Activated naive CD4-positive, alpha-beta T cell treated with anti-CD3 and anti-CD28 coated beads, Interleukin-2, amount 50 U/mL, for 72 hours (primary cell): Measurements from ENCODE around the gene ZNF358. TPM values are rescaled to one million over a fixed set of nuclear protein-coding genes. Genes with fewer than 3 reads are reported as not detected.
"Not testable (repeated sequence)": the region's sequence is repeated elsewhere in the genome, so short reads cannot be mapped to it uniquely, and the experiment has no call there.

Source experiments
- ATAC-seq, 2 donors: fragments of 150-1000 bp; cut with Tn5 transposase; 2 replicates each; pipeline ENCODE4 v1.10.0; 2021; ENCODE audit warnings: mild to moderate bottlenecking in 2 of 2, moderate library complexity in 2 of 2
- DNase-seq, 2 donors: peaks; one replicate each; pipeline ENCODE4 v3.0.0; 2021 to 2022; ENCODE audit warnings: low spot score in 2 of 2
- H3K27ac Mint-ChIP-seq, 2 donors: one replicate each; pipeline ENCODE4 v1.8.0; 2022; ENCODE audit warnings: mild to moderate bottlenecking in 2 of 2, mixed read lengths in 2 of 2
- H3K36me3 Mint-ChIP-seq, 2 donors: one replicate each; pipeline ENCODE4 v1.8.0; 2022; ENCODE audit warnings: mixed read lengths in 2 of 2
- H3K9me3 Mint-ChIP-seq, 2 donors: one replicate each; pipeline ENCODE4 v1.8.0; 2022; ENCODE audit warnings: mixed read lengths in 2 of 2
- total RNA-seq, 2 donors: library from RNA; stranded (reverse); gene quantifications; one replicate each; pipeline ENCODE4 v1.2.3, GENCODE V29; 2022

The ZNF358 gene
- total RNA-seq, 2 donors from 2014 or later, result 0.59 to 11.1 TPM

- Mint-ChIP-seq H3K27ac (no peak overlapping the region), H3K9me3 (no peaks in the 10 kb centered on the region), H3K36me3 (no peaks in the 10 kb centered on the region)
- DNase-seq (no peak), ATAC-seq (no peak)
Measured at GRCh38 chr19:7526059-7526929, 10.4 kb downstream of the ZNF358 start.

- peaks cover 0 to 5% of the 10 kb centered on the region in 2 donors for H3K36me3 Mint-ChIP-seq
- H3K27ac Mint-ChIP-seq, result no peak overlapping the region
- ATAC-seq (no peak), DNase-seq (no peak)
- peaks cover 0 to 3% of the 10 kb centered on the region in 2 donors for H3K9me3 Mint-ChIP-seq
Measured at GRCh38 chr19:7527516-7528191, 11.8 kb downstream of the ZNF358 start.

GRCh38 chr19:7528192-7528519 is 12.3 kb downstream of the ZNF358 start:
- Mint-ChIP-seq H3K36me3 (peaks cover 0 to 5% of the 10 kb centered on the region in 2 donors), H3K27ac (no peak overlapping the region), H3K9me3 (peaks cover 0 to 3% of the 10 kb centered on the region in 2 donors)
- no peak for ATAC-seq
- no peak for DNase-seq

GRCh38 chr19:7528522-7529245 is 12.8 kb downstream of the ZNF358 start:
- H3K9me3 Mint-ChIP-seq, result peaks cover 0 to 3% of the 10 kb centered on the region in 2 donors
- DNase-seq, result no peak
- H3K27ac Mint-ChIP-seq, result no peak overlapping the region
- no peak for ATAC-seq
- H3K36me3 Mint-ChIP-seq, result peaks cover 0 to 5% of the 10 kb centered on the region in 2 donors

- Mint-ChIP-seq H3K9me3 (peaks cover 0 to 3% of the 10 kb centered on the region in 2 donors), H3K27ac (no peak overlapping the region), H3K36me3 (peaks cover 0 to 5% of the 10 kb centered on the region in 2 donors)
- ATAC-seq, result no peak
- no peak for DNase-seq
Measured at GRCh38 chr19:7529246-7529600, 13.3 kb downstream of the ZNF358 start.

- Mint-ChIP-seq H3K9me3 (peaks cover 0 to 3% of the 10 kb centered on the region in 2 donors), H3K27ac (no peak overlapping the region), H3K36me3 (peaks cover 0 to 5% of the 10 kb centered on the region in 2 donors)
- no peak for ATAC-seq
- DNase-seq, result no peak
Measured at GRCh38 chr19:7529610-7530490, 13.9 kb downstream of the ZNF358 start.

GRCh38 chr19:7533281-7533885 is 17.5 kb downstream of the ZNF358 start:
- DNase-seq, result no peak
- Mint-ChIP-seq H3K36me3 (peaks cover 5 to 6% of the 10 kb centered on the region in 2 donors), H3K9me3 (peaks cover 0 to 3% of the 10 kb centered on the region in 2 donors), H3K27ac (peak overlapping the region; percentile 87 to 90)
- no peak for ATAC-seq

- peak; percentile 23 to 57 for ATAC-seq
- H3K36me3 Mint-ChIP-seq, result peaks cover 5 to 6% of the 10 kb centered on the region in 2 donors
- peaks cover 0 to 3% of the 10 kb centered on the region in 2 donors for H3K9me3 Mint-ChIP-seq
- peak in 1 of 2 donors; percentile 79 for DNase-seq
- H3K27ac Mint-ChIP-seq, result peak overlapping the region; percentile 90 to 97
Measured at GRCh38 chr19:7533925-7534480, 18.1 kb downstream of the ZNF358 start.

GRCh38 chr19:7534531-7535046 is 18.7 kb downstream of the ZNF358 start:
- H3K9me3 Mint-ChIP-seq, result peaks cover 0 to 3% of the 10 kb centered on the region in 2 donors
- no peak for DNase-seq
- peaks cover 5 to 6% of the 10 kb centered on the region in 2 donors for H3K36me3 Mint-ChIP-seq
- peak; percentile 21 to 46 for ATAC-seq
- H3K27ac Mint-ChIP-seq, result peak overlapping the region; percentile 90 to 97

GRCh38 chr19:7535047-7535997 is 19.4 kb downstream of the ZNF358 start, which contains the start of gene PNPLA6:
Gene PNPLA6, plus strand, starts transcription at chr19:7535717. Its CDS starts 72 bp downstream, at chr19:7535789.
- DNase-seq (peak; percentile 93 to 94), ATAC-seq (peak; percentile 84 to 85)
- H3K27ac Mint-ChIP-seq, result peak within 1 kb of the TSS; percentile 90 to 97
- H3K9me3 Mint-ChIP-seq, result peaks cover 0 to 3% of the 10 kb centered on the region in 2 donors
- peaks cover 6 to 8% of the 10 kb centered on the region in 2 donors for H3K36me3 Mint-ChIP-seq

- Mint-ChIP-seq H3K27ac (peak overlapping the region; percentile 2 to 90), H3K36me3 (peaks cover 6 to 9% of the 10 kb centered on the region in 2 donors), H3K9me3 (peaks cover 0 to 3% of the 10 kb centered on the region in 2 donors)
- no peak for ATAC-seq
- no peak for DNase-seq
Measured at GRCh38 chr19:7535998-7536695, 20.2 kb downstream of the ZNF358 start.

- H3K9me3 Mint-ChIP-seq, DNase-seq, ATAC-seq, H3K27ac Mint-ChIP-seq: not testable (repeated sequence)
- H3K36me3 Mint-ChIP-seq, result peaks cover 6 to 12% of the 10 kb centered on the region in 2 donors
Measured at GRCh38 chr19:7538990-7539389, 23.1 kb downstream of the ZNF358 start.

- Mint-ChIP-seq H3K27ac (peak overlapping the region in 1 of 2 donors; percentile 17), H3K9me3 (no peaks in the 10 kb centered on the region), H3K36me3 (peaks cover 6 to 12% of the 10 kb centered on the region in 2 donors)
- DNase-seq, result no peak
- ATAC-seq, result no peak
Measured at GRCh38 chr19:7539827-7540425, 24.0 kb downstream of the ZNF358 start.
